Stomach (tissue), 9 donors: ENCODE measurements around the gene ACAP2. TPM values are rescaled to one million over a fixed set of nuclear protein-coding genes. Genes with fewer than 3 reads are reported as not detected.
"Not testable (repeated sequence)": the region's sequence is repeated elsewhere in the genome, so short reads cannot be mapped to it uniquely, and the experiment has no call there.

Experiments used
- DNase-seq, 2 donors: peaks; one replicate each; pipeline versions ENCODE4 v3.0.0 to v3.0.0-alpha.2; 2013 to 2019
- H3K27ac ChIP-seq, 5 donors: fragments of 200-600 bp in 4 of 5; sonication (generic) in 4 of 5; one replicate each; pipeline ENCODE4 v1.5.1; 2013 to 2019; ENCODE audit warnings: mild to moderate bottlenecking in 1 of 5, moderate library complexity in 1 of 5
- H3K27me3 ChIP-seq, 3 donors: fragments of 200-600 bp; sonication (generic); one replicate each; pipeline ENCODE4 v1.5.1; 2017 to 2019; ENCODE audit warnings: mixed run types in 1 of 3
- H3K36me3 ChIP-seq, 4 donors: fragments of 200-600 bp; sonication (generic); 1 replicate in 3 of 4; 2 replicates in 1 of 4; pipeline ENCODE4 v1.5.1; 2016 to 2019
- H3K4me1 ChIP-seq, 4 donors: fragments of 200-600 bp; sonication (generic); one replicate each; pipeline ENCODE4 v1.5.1; 2016 to 2019
- H3K4me3 ChIP-seq, 4 donors: fragments of 200-600 bp; sonication (generic) in 3 of 4; one replicate each; pipeline ENCODE4 v1.5.1; 2016 to 2019; ENCODE audit warnings: mild to moderate bottlenecking in 1 of 4
- H3K9me3 ChIP-seq, 4 donors: fragments of 200-600 bp; sonication (generic); one replicate each; pipeline ENCODE4 v1.5.1; 2016 to 2019
- CTCF ChIP-seq, 7 experiments: fragments of 450-650 bp in 4 of 7; fragments of 200-600 bp in 3 of 7; sonication (generic) in 3 of 7; IDR thresholded peaks; one replicate each; pipeline ENCODE4 v1.5.1; 2016 to 2019; ENCODE audit warnings: antibody characterized with exemption in 7 of 7, control low read depth in 2 of 7, mild to moderate bottlenecking in 1 of 7
- EP300 ChIP-seq: sonication (generic); formaldehyde crosslinking; IDR thresholded peaks from one replicate; pipeline ENCODE4 v1.6.1; 2017; ENCODE audit warnings: antibody characterized with exemption
- POLR2A ChIP-seq, 4 donors: fragments of 450-650 bp; IDR thresholded peaks; one replicate each; pipeline ENCODE4 v1.6.1; 2016; ENCODE audit warnings: antibody characterized with exemption in 4 of 4, control low read depth in 2 of 4, mild to moderate bottlenecking in 1 of 4, moderate library complexity in 1 of 4
- POLR2AphosphoS5 ChIP-seq, 3 donors: sonication (generic); formaldehyde crosslinking; IDR thresholded peaks; one replicate each; pipeline ENCODE4 v1.6.1; 2016; ENCODE audit warnings: antibody characterized with exemption in 3 of 3
- WGBS, 5 donors: extraction: QIAGEN DNeasy Blood & Tissue Kit in 3 of 5; methylation state at CpG; one replicate each; pipeline versions ENCODE4 v1.1.5 to v1.1.7; 2013 to 2018; 5-methylcytosine and 5-hydroxymethylcytosine counted together
- intact Hi-C: fragments of 100-400 bp; cut with DNase I; formaldehyde crosslinking; loops from one replicate; pipeline ENCODE4 v1.15.1; 2023; ENCODE audit warnings: low total_unique reads
- polyA plus RNA-seq, 3 donors: library from polyadenylated mRNA; stranded (reverse); fragments of 200-250 nt; gene quantifications; one replicate each; pipeline ENCODE4 v1.2.3, GENCODE V29; 2013
- total RNA-seq, 5 donors: library from RNA; depleted of rRNA; stranded (reverse); fragments of >200 nt; gene quantifications; one replicate each; pipeline versions ENCODE4 v1.1.0 to v1.2.3, GENCODE V29; 2014 to 2016
- donor health status: healthy with polysubstance abuse.
- donor health status: Bipolar disorder and iron deficiency.
- donor health status: healthy.

Gene ACAP2
- total and polyA plus RNA-seq, 8 donors = 4.6 to 159 (median 41.1) TPM

- WGBS, 5 donors = 69 to 83% (median 70%) methylated on average over 4 of the region's 4 CpGs
- Histone ChIP-seq H3K4me3 (no peak overlapping the region), H3K4me1 (no peaks in the 10 kb centered on the region), H3K36me3 (no peaks in the 10 kb centered on the region), H3K27me3 (no peaks in the 10 kb centered on the region), H3K27ac (no peak overlapping the region), H3K9me3 (no peaks in the 10 kb centered on the region)
- intact Hi-C loops = no loop called here
- no peak for TF ChIP-seq EP300
- no peak for TF ChIP-seq POLR2A (IDR thresholded peaks at IDR 0.05)
- TF ChIP-seq POLR2AphosphoS5 (IDR thresholded peaks at IDR 0.05) = no peak
- TF ChIP-seq CTCF (IDR thresholded peaks at IDR 0.05) = no peak
- no peak for DNase-seq
Observed at GRCh38 chr3:195468391-195468776, 25.6 kb upstream of the ACAP2 start.

GRCh38 chr3:195467641-195468390, 25.0 kb upstream of the ACAP2 start:
- Histone ChIP-seq H3K36me3 (no peaks in the 10 kb centered on the region), H3K27me3 (no peaks in the 10 kb centered on the region), H3K27ac (no peak overlapping the region), H3K4me1 (no peaks in the 10 kb centered on the region), H3K9me3 (no peaks in the 10 kb centered on the region), H3K4me3 (no peak overlapping the region)
- no peak for DNase-seq
- WGBS, 5 donors = 87 to 100% (median 91%) methylated on average over 5 of the region's 5 CpGs
- no peak for TF ChIP-seq POLR2AphosphoS5 (IDR thresholded peaks at IDR 0.05)
- no peak for TF ChIP-seq CTCF (IDR thresholded peaks at IDR 0.05)
- TF ChIP-seq POLR2A (IDR thresholded peaks at IDR 0.05) = no peak
- no peak for TF ChIP-seq EP300
- intact Hi-C loops = no loop called here

- no peaks in the 10 kb centered on the region for H3K36me3 ChIP-seq
- WGBS, 5 donors = 52 to 69% (median 57%) methylated on average over 4 of the region's 4 CpGs
Observed at GRCh38 chr3:195466251-195466650, 23.4 kb upstream of the ACAP2 start.

GRCh38 chr3:195462922-195463321, 20.1 kb upstream of the ACAP2 start:
- H3K27ac ChIP-seq, H3K9me3 ChIP-seq, intact Hi-C loops, H3K27me3 ChIP-seq, H3K36me3 ChIP-seq, DNase-seq, H3K4me3 ChIP-seq: not testable (repeated sequence)
- WGBS, 5 donors = 82 to 95% (median 90%) methylated on average over 6 of the region's 6 CpGs
- peaks cover 0 to 16% (median 6%) of the 10 kb centered on the region in 4 donors for H3K4me1 ChIP-seq

More at GRCh38 chr3:195466251-195466650, 23.4 kb upstream of the ACAP2 start:
- Histone ChIP-seq H3K4me1 (no peaks in the 10 kb centered on the region), H3K27me3 (no peaks in the 10 kb centered on the region), H3K9me3 (no peaks in the 10 kb centered on the region), H3K4me3 (no peak overlapping the region), H3K27ac (no peak overlapping the region)
- DNase-seq = no peak
- TF ChIP-seq EP300 (no peak), POLR2A (IDR thresholded peaks at IDR 0.05) (no peak), CTCF (IDR thresholded peaks at IDR 0.05) (no peak), POLR2AphosphoS5 (IDR thresholded peaks at IDR 0.05) (no peak)
- intact Hi-C loops = no loop called here

GRCh38 chr3:195462308-195462610, 19.4 kb upstream of the ACAP2 start:
- Histone ChIP-seq H3K4me3 (no peak overlapping the region), H3K27ac (no peak overlapping the region), H3K27me3 (no peaks in the 10 kb centered on the region), H3K9me3 (no peaks in the 10 kb centered on the region), H3K36me3 (no peaks in the 10 kb centered on the region), H3K4me1 (peaks cover 0 to 20% (median 6%) of the 10 kb centered on the region in 4 donors)
- intact Hi-C loops = no loop called here
- 57 to 74% (median 69%) methylated on average over 3 of the region's 3 CpGs for WGBS, 5 donors
- DNase-seq = no peak
- no peak for TF ChIP-seq EP300
- no peak for TF ChIP-seq CTCF (IDR thresholded peaks at IDR 0.05)
- TF ChIP-seq POLR2A (IDR thresholded peaks at IDR 0.05) = no peak
- no peak for TF ChIP-seq POLR2AphosphoS5 (IDR thresholded peaks at IDR 0.05)
